HCT116 (cell line): ENCODE results near the gene RASAL2. TPM values are rescaled to one million over a fixed set of nuclear protein-coding genes. Genes with fewer than 3 reads are reported as not detected.

Source experiments
- ATAC-seq: fragments of 200-7000 bp; cut with Tn5 transposase; 2 replicates; pipeline ENCODE4 v1.9.1; 2020; ENCODE audit warnings: mild to moderate bottlenecking, moderate library complexity
- BruUV-seq: library from RNA; stranded (reverse); fragments of 400-500 nt; replicated peaks from 2 replicates; lab custom pipeline; 2021; lab: Mats Ljungman, UMichigan
- CTCF ChIA-PET: fragments of 300-600 bp; sonication (Branson Sonifier 250); formaldehyde crosslinking; loops from one replicate; lab custom pipeline; 2021; ENCODE audit warnings: antibody characterized with exemption; lab: Charles Lee
- POLR2A ChIA-PET: fragments of 300-600, 350-600 bp; sonication (Branson Sonifier 250); formaldehyde crosslinking; loops from one replicate; lab custom pipeline; 2021; ENCODE audit warnings: antibody characterized with exemption; lab: Charles Lee
- RAD21 ChIA-PET, 2 experiments: fragments of 300-600 bp; sonication (Branson Sonifier 250); formaldehyde crosslinking; loops; one replicate each; lab custom pipeline; 2023; ENCODE audit warnings: low total read pairs in 2 of 2; ENCODE audit not compliant: uncharacterized antibody in 2 of 2, unreplicated experiment in 2 of 2, low non-redundant PET in 1 of 2; lab: Charles Lee
- DNase-seq: peaks from one replicate; pipeline ENCODE4 v3.0.0-alpha.2; 2010; ENCODE audit warnings: low read depth, low spot score
- H2AFZ ChIP-seq: fragments of 200-600 bp; shearing (Covaris generic), sonication (generic); 2 replicates; pipeline ENCODE4 v1.6.1; 2017; ENCODE audit warnings: low read depth, mixed run types, mixed read lengths, antibody characterized with exemption, low read length; ENCODE audit not compliant: poor library complexity, severe bottlenecking
- H3K27ac ChIP-seq: 2 replicates; pipeline ENCODE4 v1.5.1; 2012; ENCODE audit warnings: low read depth, low read length
- H3K27me3 ChIP-seq: fragments of 200-600 bp; sonication (generic); 2 replicates; pipeline ENCODE4 v1.6.1; 2016; ENCODE audit warnings: mixed run types, low read length, mixed read lengths; ENCODE audit not compliant: insufficient read depth
- H3K36me3 ChIP-seq, 2 experiments: fragments of 200-500 bp in 1 of 2; fragments of 200-600 bp in 1 of 2; sonication (Bioruptor generic) in 1 of 2; sonication (generic) in 1 of 2; 2 replicates each; pipeline versions ENCODE4 v1.5.1 to v1.6.1; 2014 to 2016; ENCODE audit warnings: low read length in 2 of 2, inconsistent platforms in 1 of 2, mixed read lengths in 1 of 2, mixed run types in 1 of 2; ENCODE audit not compliant: insufficient read depth in 2 of 2, control insufficient read depth in 1 of 2
- H3K4me1 ChIP-seq, 2 experiments: fragments of 200-600 bp in 1 of 2; sonication (generic) in 1 of 2; 2 replicates each; pipeline versions ENCODE4 v1.5.1 to v1.6.1; 2012 to 2017; ENCODE audit warnings: low read length in 2 of 2, inconsistent platforms in 1 of 2, mild to moderate bottlenecking in 1 of 2, mixed read lengths in 1 of 2, mixed run types in 1 of 2, moderate library complexity in 1 of 2; ENCODE audit not compliant: insufficient read depth in 2 of 2, control insufficient read depth in 1 of 2
- H3K4me2 ChIP-seq: fragments of 200-600 bp; sonication (generic); 2 replicates; pipeline ENCODE4 v1.6.1; 2017; ENCODE audit warnings: mixed run types, low read length, mixed read lengths
- H3K4me3 ChIP-seq, 2 experiments: fragments of 200-600 bp in 1 of 2; sonication (generic) in 1 of 2; replicated peaks in 1 of 2; 2 replicates each; pipeline ENCODE4 v1.5.1; 2011 to 2016; ENCODE audit warnings: low read length in 2 of 2, control low read depth in 1 of 2, low read depth in 1 of 2, mild to moderate bottlenecking in 1 of 2, mixed read lengths in 1 of 2, mixed run types in 1 of 2
- H3K79me2 ChIP-seq: fragments of 200-600 bp; sonication (generic); 2 replicates; pipeline ENCODE4 v1.6.1; 2017; ENCODE audit warnings: mild to moderate bottlenecking, mixed run types, low read length, moderate library complexity, mixed read lengths; ENCODE audit not compliant: insufficient read depth
- H3K9ac ChIP-seq: fragments of 200-600 bp; sonication (generic); 2 replicates; pipeline ENCODE4 v1.6.1; 2016; ENCODE audit warnings: low read length, mixed read lengths
- H3K9me2 ChIP-seq: fragments of 200-600 bp; sonication (generic), shearing (Covaris generic); 2 replicates; pipeline ENCODE4 v1.6.1; 2017; ENCODE audit warnings: mixed run types, mild to moderate bottlenecking, moderate library complexity; ENCODE audit not compliant: insufficient read depth
- H3K9me3 ChIP-seq, 2 experiments: fragments of 200-500 bp in 1 of 2; fragments of 200-600 bp in 1 of 2; sonication (Bioruptor generic) in 1 of 2; sonication (generic) in 1 of 2; 2 replicates each; pipeline ENCODE4 v1.6.1; 2014 to 2017; ENCODE audit warnings: low read length in 2 of 2, mixed read lengths in 2 of 2, inconsistent platforms in 1 of 2, low read depth in 1 of 2, mild to moderate bottlenecking in 1 of 2, mixed run types in 1 of 2, moderate library complexity in 1 of 2; ENCODE audit not compliant: control insufficient read depth in 1 of 2, insufficient read depth in 1 of 2
- H4K20me1 ChIP-seq: fragments of 200-600 bp; sonication (generic), shearing (Covaris generic); 2 replicates; pipeline ENCODE4 v1.6.1; 2017; ENCODE audit warnings: mixed run types, mild to moderate bottlenecking, moderate library complexity; ENCODE audit not compliant: insufficient read depth
- EGR1 ChIP-seq: IDR thresholded peaks from 2 replicates; pipeline ENCODE4 v1.6.1; 2012; ENCODE audit warnings: low read depth
- ELF1 ChIP-seq: IDR thresholded peaks from 2 replicates; pipeline ENCODE4 v1.6.1; 2012; ENCODE audit warnings: low read depth, borderline replicate concordance
- EZH2 ChIP-seq: fragments of 200-600 bp; sonication (generic); IDR thresholded peaks from 2 replicates; pipeline ENCODE4 v1.6.1; 2017; ENCODE audit warnings: antibody characterized with exemption, mixed run types
- JUND ChIP-seq: IDR thresholded peaks from 2 replicates; pipeline ENCODE4 v1.6.1; 2012
- TCF7L2 ChIP-seq: IDR thresholded peaks from 2 replicates; pipeline ENCODE4 v1.7.0; 2011; ENCODE audit warnings: borderline replicate concordance, inconsistent platforms; ENCODE audit not compliant: insufficient read depth, insufficient read length; ENCODE audit errors: extremely low read depth
- YY1 ChIP-seq: IDR thresholded peaks from 2 replicates; pipeline ENCODE4 v1.6.1; 2011; ENCODE audit warnings: low read length, low read depth, moderate library complexity, mild to moderate bottlenecking; ENCODE audit not compliant: insufficient replicate concordance; ENCODE audit errors: extremely low read depth
- ZBTB33 ChIP-seq: IDR thresholded peaks from 2 replicates; pipeline ENCODE4 v1.6.1; 2011; ENCODE audit warnings: mild to moderate bottlenecking, low read length, moderate library complexity; ENCODE audit not compliant: insufficient replicate concordance; ENCODE audit errors: extremely low read depth
- intact Hi-C: fragments of 100-400 bp; cut with micrococcal nuclease; formaldehyde crosslinking; loops from 2 replicates; pipeline ENCODE4 v1.10.0; 2022
- total RNA-seq: library from RNA; stranded (reverse); gene quantifications from one replicate; pipeline ENCODE4 v1.2.1, GENCODE V29; 2021; ENCODE audit not compliant: unreplicated experiment
- TF ChIP-seq, protein P1 (sequence below), 3 experiments: fragments of 200-600 bp in 1 of 3; sonication (generic) in 1 of 3; IDR thresholded peaks in 2 of 3; conservative IDR thresholded peaks in 1 of 3; 2 replicates each; pipeline ENCODE4 v1.5.1; 2012 to 2017; ENCODE audit warnings: low read depth in 2 of 3, low read length in 2 of 3, antibody characterized with exemption in 1 of 3, borderline replicate concordance in 1 of 3, control low read depth in 1 of 3, mild to moderate bottlenecking in 1 of 3, mixed read lengths in 1 of 3, mixed run types in 1 of 3, moderate library complexity in 1 of 3; ENCODE audit not compliant: insufficient read depth in 1 of 3

The RASAL2 gene
- total RNA-seq, 1 experiment from 2014 or later, result 11.7 TPM

GRCh38 chr1:178407655-178408054, 313.8 kb downstream of the RASAL2 start:
- no peak for ATAC-seq
- H3K27me3 ChIP-seq, result no peaks in the 10 kb centered on the region
- ChIA-PET POLR2A (no interaction called here), RAD21 (no interaction called here), CTCF (no interaction called here)
- H3K27ac ChIP-seq, result no peak overlapping the region
- no peak overlapping the region for H3K4me2 ChIP-seq
- H3K79me2 ChIP-seq, result no peaks in the 10 kb centered on the region
- no peak overlapping the region for H3K9ac ChIP-seq
- BruUV-seq, result no TSS peak
- H4K20me1 ChIP-seq, result no peaks in the 10 kb centered on the region
- no peak overlapping the region for H3K4me3 ChIP-seq
- H3K9me2 ChIP-seq, result no peaks in the 10 kb centered on the region
- no peaks in the 10 kb centered on the region for H3K9me3 ChIP-seq
- intact Hi-C loops, result no loop called here
- no peaks in the 10 kb centered on the region for H3K4me1 ChIP-seq
- no peak for DNase-seq
- H3K36me3 ChIP-seq, result no peaks in the 10 kb centered on the region
- TF ChIP-seq ELF1 (no peak), ZBTB33 (no peak), YY1 (no peak), EZH2 (no peak), TCF7L2 (no peak), EGR1 (no peak), JUND (no peak)
- TF ChIP-seq, protein P1, sequence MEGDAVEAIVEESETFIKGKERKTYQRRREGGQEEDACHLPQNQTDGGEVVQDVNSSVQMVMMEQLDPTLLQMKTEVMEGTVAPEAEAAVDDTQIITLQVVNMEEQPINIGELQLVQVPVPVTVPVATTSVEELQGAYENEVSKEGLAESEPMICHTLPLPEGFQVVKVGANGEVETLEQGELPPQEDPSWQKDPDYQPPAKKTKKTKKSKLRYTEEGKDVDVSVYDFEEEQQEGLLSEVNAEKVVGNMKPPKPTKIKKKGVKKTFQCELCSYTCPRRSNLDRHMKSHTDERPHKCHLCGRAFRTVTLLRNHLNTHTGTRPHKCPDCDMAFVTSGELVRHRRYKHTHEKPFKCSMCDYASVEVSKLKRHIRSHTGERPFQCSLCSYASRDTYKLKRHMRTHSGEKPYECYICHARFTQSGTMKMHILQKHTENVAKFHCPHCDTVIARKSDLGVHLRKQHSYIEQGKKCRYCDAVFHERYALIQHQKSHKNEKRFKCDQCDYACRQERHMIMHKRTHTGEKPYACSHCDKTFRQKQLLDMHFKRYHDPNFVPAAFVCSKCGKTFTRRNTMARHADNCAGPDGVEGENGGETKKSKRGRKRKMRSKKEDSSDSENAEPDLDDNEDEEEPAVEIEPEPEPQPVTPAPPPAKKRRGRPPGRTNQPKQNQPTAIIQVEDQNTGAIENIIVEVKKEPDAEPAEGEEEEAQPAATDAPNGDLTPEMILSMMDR (IDR thresholded peaks at IDR 0.05 in 2 of 3, conservative IDR thresholded peaks at IDR 0.05 in 1 of 3; ENCODE audit: borderline replicate concordance in 1 of 3, insufficient read depth in 1 of 3, low read depth in 2 of 3, low read length in 2 of 3), result no peak
- no peak overlapping the region for H2AFZ ChIP-seq
